HG02884 (cell line): ENCODE measurements around the gene KIAA0513.
"Not testable (repeated sequence)": the region's sequence is repeated elsewhere in the genome, so short reads cannot be mapped to it uniquely, and the experiment has no call there.

Experiments used
- ATAC-seq: cut with Tn5 transposase; IDR thresholded peaks from one replicate; pipeline ENCODE4 v1.9.1; 2021; ENCODE audit warnings: mild to moderate bottlenecking, moderate library complexity; ENCODE audit not compliant: unreplicated experiment

KIAA0513 gene

GRCh38 chr16:85104821-85105391 lies 77.3 kb downstream of the KIAA0513 start:
- no peak for ATAC-seq

DNA sequence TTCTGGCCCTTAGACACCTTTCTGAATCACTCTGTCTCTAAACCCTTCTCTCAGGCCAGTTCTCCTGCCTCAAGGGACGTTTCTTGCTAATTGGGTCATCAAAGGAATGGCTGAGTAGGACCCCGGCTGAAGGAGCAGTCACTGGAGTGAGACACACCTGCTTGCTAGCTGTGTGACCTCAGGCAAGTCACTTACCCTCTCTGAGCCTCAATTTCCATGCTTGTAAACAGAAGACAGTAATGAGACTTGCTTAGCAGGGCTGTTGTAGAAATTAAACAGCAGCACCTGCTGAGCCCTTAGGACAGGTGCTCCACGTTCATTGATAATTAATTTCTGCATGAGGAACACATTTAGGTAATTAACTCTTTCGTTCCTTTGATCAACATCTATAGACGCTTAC lies 77.9 kb downstream of the KIAA0513 start:
- ATAC-seq, result no peak

DNA sequence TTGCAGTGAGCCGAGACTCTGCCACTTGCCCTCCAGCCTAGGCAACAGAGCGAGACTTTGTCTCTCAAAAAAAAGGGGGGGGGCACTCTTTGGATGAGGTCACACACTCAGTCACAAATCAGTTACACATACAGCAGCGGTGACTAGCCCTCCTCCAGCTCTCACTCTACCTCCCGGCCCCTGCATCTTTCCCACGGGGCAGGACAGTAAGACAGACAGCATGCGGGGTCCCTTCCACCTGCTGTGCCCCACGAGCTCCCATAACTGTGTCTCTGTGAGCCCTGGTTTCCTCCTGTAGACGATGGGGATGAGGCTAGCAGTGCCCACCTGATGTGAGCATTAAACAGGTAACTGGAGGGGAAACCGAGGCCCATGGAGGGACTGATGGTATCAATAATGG lies 79.5 kb downstream of the KIAA0513 start:
- ATAC-seq, result no peak

GRCh38 chr16:85107532-85107931 lies 79.9 kb downstream of the KIAA0513 start:
- no peak for ATAC-seq

DNA sequence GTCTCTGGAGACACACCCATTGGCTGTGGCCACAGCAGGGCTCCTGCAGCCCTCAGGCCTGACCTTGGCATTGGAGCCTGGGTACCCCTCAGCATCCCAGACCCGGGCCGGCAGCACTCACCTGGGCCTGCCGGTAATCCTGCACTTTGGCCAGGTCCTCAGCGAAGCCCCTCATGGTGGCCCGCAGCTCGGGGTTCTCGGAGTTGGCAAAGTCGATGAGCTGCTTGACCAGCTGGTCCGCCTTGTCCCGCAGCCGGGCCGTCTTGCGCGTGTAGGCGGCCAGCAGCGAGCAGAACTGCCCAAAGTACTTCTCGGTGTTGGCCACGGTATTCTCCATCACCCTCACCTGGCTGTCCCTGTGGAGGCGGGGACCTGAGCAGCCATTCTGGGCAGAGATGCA lies 82.5 kb downstream of the KIAA0513 start:
- no peak for ATAC-seq

DNA sequence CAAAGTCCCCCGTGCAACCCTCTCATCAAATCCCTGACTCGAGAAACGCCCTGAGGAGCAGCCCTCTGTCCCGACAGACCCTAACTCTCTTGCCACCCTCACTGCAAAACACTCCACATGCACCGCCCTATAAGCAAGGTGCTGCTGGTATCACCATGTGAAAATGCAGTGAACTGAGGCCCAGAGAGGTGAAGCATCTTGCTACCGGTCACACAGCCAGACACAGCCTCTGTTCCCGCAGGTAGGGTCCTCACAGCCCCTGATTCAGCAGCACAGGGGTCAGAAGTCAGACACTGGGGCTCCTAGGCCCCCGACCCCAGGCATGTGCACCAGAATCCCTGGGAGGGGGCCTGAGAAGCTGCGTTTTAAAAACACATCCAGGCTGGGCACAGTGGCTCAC lies 83.6 kb downstream of the KIAA0513 start:
- no peak for ATAC-seq

DNA sequence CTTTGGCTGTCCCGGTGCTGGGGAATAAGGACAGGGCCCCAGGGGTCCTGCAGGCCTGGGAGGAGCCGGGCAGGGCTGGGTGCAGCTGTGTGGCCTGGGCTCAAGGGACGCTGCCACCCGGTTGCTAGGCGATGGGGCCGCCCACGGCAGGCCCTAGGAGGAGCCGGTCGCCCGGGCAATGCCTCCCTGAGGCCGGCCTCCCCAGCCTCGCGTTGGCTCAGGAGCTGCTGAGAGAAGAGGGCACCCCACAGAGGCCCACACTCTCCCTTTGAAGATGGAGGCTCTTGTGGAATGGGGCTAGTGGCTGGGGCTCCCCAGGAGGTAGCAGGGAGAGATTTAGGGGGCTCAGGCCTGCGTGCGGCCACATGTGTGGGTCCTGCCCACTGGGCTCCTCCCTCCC lies 84.8 kb downstream of the KIAA0513 start, which contains the start of gene CIBAR2:
Gene CIBAR2 (minus strand): TSS at position 109 of the 400 bp plus-strand sequence. CDS start 120 bp downstream, outside the sequence.
- no peak for ATAC-seq

- ATAC-seq, result no peak
These were observed 85.7 kb downstream of the KIAA0513 start for GRCh38 chr16:85113168-85113733.

DNA sequence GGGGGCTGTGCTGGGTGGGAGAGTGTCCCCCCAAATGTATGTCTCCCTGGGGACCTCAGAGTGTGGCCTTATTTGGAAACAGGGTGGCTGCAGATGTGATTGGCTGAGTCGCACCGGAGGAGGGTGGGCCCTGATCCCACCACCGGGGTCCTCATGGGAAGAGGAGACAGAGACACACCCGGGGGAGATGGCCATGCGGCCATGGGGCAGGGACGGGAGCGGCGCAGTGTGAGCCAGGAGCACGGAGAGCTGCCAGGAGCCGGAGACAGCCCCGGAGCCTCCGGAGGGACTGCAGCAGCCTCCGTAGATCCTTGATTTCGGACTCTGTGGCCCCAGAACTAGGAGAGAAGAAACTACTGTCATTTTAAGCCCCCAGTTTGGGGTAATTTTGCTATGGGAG lies 86.3 kb downstream of the KIAA0513 start:
- ATAC-seq, result no peak

- ATAC-seq, result no peak
These were observed 87.4 kb downstream of the KIAA0513 start for GRCh38 chr16:85114909-85115567.

DNA sequence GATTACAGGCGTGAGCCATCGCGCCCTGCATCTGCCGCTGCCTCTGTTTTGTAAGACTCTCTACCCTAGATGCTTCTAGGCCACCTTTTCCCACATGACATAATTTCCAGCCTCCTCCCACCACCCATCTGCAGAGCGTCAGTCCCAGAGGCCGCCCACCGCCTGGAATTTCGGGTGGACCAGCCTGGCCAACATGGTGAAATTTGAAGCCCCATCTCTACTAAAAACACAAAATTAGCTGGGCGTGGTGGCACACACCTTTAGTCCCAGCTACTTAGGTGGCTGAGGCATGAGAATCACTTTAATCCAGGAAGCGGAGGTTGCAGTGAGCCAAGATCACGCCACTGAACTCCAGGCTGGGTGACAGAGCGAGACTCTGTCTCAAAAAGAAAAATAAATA lies 89.8 kb downstream of the KIAA0513 start:
- ATAC-seq, result no peak

DNA sequence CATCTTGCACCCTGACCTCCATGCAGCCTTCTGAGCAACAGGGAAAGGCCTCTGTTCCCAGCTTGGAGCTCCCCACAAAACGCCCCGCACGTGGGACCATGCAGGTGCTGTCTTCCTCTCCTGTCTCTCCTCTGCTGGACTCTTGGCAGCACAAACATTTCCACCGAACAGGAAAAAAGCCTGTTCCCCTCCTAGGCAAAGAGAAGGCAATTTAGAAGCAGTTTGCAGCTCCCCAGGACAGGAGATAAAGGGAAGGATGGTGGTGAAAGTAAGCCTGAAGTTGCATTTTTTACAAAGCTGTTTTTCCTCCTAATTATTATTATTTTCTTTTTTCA lies 92.4 kb downstream of the KIAA0513 start:
- no peak for ATAC-seq

DNA sequence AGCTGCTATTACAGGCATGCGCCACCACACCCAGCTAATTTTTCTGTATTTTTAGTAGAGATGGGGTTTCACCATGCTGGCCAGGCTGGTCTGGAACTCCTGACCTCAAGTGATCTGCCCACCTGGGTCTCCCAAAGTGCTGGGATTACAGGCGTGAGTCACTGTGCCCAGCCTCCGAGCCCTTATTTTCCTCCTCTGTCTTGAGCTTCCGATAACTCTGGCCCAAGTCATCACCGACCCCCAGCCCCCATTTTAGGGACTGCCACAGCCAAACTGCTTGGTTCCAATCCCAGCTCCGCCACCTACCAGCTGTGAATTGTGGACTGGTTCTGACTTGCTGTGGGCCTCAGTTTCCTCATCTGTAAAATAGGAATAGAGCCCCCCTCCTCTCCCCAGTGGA lies 95.8 kb downstream of the KIAA0513 start:
- ATAC-seq, result not testable (repeated sequence)

- no peak for ATAC-seq
These were observed 96.5 kb downstream of the KIAA0513 start for GRCh38 chr16:85123891-85124635.

GRCh38 chr16:85124636-85125346 lies 97.2 kb downstream of the KIAA0513 start:
- no peak for ATAC-seq

GRCh38 chr16:85125570-85126393 lies 98.2 kb downstream of the KIAA0513 start:
- no peak for ATAC-seq

GRCh38 chr16:85126394-85126704 lies 98.8 kb downstream of the KIAA0513 start:
- no peak for ATAC-seq

DNA sequence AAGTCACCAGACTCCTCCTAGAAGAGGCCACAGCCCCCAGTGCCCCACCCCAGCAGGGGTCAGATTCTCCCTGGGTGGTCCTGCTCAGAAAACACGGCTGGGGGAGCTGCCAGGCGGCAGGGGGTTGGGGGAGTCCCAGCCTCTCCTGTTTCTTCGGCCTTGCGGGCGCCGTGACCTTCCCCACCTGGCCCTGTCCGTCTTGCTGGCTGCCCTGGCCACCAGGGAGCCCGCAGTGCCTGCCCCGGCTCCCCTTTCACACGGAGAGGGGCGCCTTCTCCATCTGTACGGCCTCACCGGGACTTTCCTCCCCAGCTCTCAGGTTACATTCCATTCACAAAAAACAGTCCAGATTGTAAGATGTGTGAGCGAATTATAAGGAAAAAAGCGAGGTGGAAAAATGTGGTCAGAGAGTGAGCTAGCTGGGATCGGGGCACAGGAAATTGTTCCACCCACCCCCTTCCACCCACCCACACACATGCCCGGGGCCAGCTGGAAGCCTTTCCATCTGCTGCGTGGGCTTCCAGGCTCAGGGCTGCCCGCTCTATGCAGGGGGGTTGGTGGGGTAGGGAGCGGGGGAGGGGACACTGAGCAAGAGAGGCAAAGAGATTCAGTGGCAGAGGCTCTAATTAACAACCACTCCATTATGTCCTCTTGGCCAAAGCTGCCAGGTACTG lies 99.2 kb downstream of the KIAA0513 start:
- no peak for ATAC-seq

DNA sequence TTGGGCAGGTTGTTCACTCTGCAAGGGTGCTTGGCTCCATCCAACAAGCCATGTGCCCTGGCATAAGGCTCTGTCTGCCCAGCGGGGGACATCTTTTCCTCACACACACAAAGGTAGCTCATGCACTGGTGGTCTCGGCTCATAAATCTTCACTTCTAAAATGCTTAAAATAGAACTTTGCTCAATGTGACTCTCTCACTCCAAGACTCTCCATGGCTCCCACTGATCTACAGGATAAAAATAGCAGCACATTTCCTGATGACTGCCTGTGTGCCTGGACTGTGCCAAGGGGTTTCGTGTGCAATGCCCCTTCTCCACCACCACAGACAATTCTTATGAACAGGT lies 99.8 kb downstream of the KIAA0513 start:
- ATAC-seq, result no peak
